ENCODE measurements around the gene CCDC197.

CCDC197 gene

GRCh38 chr14:93997082-93997481 lies at the start of gene CCDC197:
Gene CCDC197, plus strand, starts transcription at chr14:93997301. Its CDS starts 831 bp downstream, at chr14:93998132.
- DNase-seq, result no peak

- no peak for DNase-seq
These were observed 47.5 kb upstream of the CCDC197 start for GRCh38 chr14:93949511-93950075.

GRCh38 chr14:93950948-93951634 lies 46.0 kb upstream of the CCDC197 start:
- no peak for DNase-seq

- DNase-seq, result no peak
These were observed 45.2 kb upstream of the CCDC197 start for GRCh38 chr14:93951635-93952540.

DNA sequence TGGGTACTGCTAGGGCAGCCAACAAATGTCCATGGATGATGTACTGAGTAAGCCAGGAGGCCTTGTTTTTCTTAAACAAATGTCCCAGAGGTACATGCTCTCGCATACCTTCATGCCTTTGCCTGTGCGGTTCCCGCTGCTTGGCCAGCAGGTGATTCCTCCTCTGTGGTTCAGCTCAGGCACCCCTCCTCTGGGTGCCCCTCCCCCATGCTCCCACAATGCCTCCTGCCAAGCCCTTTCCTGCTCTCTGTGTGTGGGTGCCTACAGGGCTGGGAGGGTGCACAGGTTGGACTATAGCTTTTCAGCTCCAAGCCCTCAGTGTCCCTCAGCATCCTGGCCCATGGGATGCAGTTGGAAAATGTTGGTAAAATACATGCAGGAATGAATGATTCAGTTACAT lies 44.3 kb upstream of the CCDC197 start:
- DNase-seq, result no peak

DNA sequence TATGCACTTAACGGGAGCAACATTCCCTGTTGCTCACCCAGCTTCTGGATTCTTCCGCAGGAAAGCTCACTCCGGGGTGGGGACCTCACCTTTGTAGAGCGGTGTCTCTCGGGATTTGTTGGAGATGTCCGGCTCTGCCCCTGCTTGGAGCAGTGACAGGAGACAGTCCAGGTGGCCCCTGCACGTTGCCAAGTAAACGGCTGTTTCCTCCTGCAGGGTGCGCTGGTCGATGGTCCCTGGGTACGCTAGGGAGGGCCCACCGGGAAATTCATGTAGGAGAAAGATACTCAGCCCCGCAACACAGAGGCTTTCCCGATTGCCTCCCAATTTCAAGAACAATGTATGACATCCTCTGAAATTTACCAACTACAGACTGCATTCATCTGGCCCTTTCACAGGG lies 43.8 kb upstream of the CCDC197 start:
- DNase-seq, result no peak

DNA sequence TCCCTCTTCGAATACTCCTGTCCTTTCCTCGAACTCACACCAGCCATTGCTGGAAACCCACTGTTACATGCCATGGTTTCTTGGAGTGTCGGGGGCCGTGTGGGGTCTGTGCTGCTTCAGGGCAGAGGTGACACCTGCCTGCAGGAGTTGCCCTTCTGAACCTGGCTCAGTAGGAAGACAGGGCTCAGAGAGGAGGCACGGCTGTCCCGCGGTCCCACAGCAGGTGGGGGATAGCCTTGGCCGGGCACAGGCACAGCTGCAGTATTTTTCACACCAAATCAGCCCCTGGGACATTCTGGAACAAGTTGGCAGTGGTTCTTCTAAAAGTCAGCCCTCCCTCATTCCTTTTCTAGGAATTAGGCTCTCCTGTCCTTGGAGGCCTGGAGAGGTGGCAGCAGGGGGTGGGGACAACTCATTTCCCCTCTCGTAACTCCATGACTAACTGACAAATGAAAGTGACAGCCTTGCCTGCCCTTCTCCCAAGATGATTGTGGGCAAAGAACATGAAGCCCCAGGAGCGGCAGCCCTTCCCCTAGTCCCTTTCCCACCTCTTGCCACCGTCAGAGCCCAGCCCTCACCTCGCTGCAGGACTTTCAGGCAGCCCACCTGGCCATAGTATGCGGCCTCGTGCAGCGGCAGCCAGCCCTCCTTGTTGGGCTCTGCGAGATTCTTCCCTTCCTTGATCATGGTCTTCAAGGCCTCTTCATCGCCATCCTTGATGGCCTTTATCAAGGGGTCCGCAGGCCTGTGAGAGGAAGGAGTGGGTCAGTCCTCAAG lies 43.2 kb upstream of the CCDC197 start:
- no peak for DNase-seq

- DNase-seq, result no peak
These were observed 42.6 kb upstream of the CCDC197 start for GRCh38 chr14:93954516-93954830.

GRCh38 chr14:93954900-93955849 lies 41.9 kb upstream of the CCDC197 start:
- no peak for DNase-seq

GRCh38 chr14:93955850-93956481 lies 41.1 kb upstream of the CCDC197 start:
- no peak for DNase-seq

DNA sequence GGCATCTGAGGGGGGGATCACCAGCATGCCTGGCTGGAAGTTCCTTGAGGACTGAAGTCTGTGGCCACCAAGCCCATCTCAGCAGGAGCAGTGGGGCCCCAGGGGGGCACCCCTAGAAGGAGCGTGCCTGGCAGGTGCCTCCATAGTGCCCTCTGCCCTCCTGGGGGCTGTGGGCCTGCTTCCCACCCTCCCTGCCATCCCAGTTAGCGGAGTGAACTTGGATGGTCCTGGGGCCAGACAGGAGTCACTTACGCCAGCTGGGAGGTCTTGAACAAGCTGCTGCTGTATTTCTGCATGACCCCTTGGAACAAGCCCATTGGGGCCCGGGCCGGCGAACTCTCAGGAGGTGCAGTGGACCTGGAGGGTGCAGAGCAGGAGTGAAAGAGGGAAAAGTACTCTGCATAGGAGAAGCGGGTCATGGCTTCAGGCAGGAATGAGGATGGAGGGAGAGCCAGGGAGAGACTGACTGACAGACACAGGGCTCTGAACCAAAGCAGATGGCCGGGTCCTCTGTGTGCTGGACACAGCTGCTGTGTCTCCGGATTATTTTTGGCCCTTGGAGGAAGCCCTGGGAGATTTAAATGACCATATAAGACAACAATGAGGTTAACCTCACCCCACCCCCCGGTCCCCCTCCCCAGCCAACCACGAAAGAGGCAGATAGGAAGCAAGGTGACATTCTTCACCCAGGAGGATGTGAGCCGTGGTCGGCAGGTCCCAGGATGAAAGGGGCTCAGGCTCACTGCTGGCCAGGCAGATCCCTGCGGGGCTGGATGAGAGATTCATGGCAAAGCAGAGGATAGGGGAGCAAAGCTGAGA lies 40.4 kb upstream of the CCDC197 start:
- DNase-seq, result no peak

- DNase-seq, result no peak
These were observed 39.8 kb upstream of the CCDC197 start for GRCh38 chr14:93957333-93957710.

DNA sequence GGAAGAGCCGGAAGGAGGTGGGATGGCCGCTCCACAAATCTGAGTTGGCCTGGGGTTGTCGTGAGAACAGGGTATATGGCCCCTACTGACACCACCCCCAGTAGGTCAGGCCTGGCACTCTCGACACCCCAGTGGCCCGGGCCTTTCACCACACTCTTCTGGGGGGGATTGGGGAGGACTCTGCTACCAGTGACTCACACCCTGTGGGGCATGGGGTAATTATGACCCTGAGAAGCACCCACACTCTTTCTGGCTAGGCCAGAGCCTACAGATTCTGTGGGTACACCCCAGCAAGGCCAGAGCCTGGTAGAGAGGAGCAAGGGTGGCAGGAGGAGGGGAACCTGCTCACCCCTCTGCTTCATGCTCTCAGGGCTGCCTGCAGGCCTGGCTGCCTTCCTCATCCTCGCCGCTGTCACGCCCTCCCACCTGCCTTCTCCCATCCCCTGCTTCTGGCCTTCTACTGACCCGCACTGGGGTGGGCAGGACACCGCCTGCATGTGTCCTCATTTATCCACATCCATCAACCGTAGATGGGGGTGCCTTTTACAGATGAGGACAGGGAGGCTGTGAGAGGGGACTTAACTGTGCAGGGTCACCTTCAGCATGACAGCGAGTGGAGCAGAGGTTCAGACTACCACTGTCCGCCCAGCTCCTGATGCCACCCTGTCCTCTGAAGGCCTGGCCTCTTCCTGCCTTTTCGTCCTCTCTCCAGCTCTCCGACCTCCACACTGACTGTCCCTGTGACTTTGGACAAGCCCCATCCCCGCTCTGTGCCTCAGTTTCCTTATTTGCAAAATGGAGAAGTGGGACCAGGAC lies 39.1 kb upstream of the CCDC197 start:
- DNase-seq, result no peak

- DNase-seq, result no peak
These were observed 38.4 kb upstream of the CCDC197 start for GRCh38 chr14:93958567-93959238.

DNA sequence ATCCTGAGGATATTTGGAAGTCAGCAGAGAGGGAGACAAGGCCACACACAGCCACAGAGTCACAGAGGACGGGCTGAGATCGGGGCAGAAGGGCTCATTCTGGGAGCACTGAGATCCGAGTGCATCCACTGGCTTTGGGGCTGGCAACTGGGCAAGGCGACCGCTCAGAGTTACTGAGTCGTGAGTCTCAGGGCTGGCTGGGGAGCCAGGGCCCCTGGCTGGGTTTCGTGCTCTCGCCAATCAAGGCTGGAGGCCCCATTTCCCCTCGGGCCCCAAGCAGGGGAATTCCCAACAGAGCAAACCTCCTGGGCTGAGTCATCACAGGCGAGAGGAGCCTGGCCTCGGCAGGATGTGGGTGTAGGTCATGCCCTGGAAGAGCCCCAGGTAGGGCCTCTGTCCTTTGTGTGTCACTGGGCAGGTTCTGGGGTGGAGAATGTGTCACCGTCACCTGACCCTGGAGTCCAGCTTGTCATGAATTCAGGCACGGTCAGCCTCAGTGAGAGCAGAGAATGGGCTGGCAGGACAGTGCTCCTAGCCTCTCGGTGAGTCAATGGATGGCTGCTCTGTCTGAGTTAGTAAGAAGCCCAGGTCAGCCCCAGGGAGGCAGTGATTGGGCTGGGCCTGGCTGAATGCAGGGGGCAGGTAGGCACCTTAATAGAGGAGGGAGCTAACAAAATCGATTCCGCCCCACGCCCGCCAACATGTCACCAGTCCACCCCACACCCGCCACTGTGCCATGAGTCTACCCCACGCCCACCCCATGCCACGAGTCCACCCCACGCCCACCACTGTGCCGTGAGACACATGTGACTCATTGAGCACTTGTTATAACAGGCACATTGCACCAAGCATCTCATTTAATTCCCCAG lies 37.6 kb upstream of the CCDC197 start:
- peak; percentile 83 for DNase-seq

DNA sequence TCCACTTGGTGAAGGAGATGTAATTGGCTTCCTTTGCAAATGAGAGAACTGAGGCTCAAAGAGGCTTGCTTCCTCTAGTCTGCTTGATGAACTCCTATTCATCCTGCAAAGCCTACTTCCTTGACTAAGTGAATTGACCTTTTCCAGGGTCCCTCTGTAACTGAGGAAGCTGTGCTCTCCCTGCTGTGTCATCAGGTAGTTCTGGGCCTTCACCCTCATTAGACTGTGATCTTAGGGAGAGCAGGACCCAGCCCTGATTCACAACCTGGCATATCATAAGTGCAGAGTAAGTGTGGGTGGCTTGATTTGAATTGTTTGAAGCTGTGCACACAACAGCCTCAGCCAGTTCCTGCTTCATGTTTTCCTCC lies 37.0 kb upstream of the CCDC197 start:
- DNase-seq, result no peak

GRCh38 chr14:93960774-93961438 lies 36.2 kb upstream of the CCDC197 start:
- DNase-seq, result no peak

DNA sequence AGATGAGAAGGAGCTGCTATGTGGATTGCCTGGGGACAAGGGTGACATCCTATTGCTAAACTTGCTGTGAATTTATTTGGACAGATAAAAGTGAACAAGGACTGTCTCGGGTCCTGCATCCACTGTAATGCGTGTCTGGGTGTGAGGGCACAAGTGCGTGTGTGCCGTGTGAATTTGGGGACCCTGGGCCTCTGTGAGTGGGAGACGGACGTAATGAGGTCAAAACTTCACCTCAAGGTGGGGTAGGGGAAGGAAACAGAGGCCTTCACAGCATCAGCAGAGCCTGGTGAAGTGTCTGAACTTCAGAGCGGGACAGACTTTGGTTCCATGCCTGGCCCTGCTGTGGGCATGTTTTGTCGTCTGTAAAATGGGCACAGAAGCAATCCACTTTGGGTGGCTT lies 35.5 kb upstream of the CCDC197 start:
- DNase-seq, result no peak

Measured in activated T-cell treated with anti-CD3 and anti-CD28 coated beads for 4 hours (primary cell).